Ovary (tissue), 3 donors: ENCODE results near the gene CCDC7.

ENCODE experiments used
- EP300 ChIP-seq: sonication (generic); formaldehyde crosslinking; IDR thresholded peaks from one replicate; pipeline ENCODE4 v1.6.1; 2017; ENCODE audit warnings: antibody characterized with exemption
- TF ChIP-seq, protein P1 (sequence below), 3 donors: fragments of 450-650 bp in 2 of 3; fragments of 200-600 bp in 1 of 3; IDR thresholded peaks; one replicate each; pipeline versions ENCODE4 v1.5.1 to v1.8.0; 2016 to 2022; ENCODE audit warnings: antibody characterized with exemption in 3 of 3, mild to moderate bottlenecking in 1 of 3
- donor health status: DM: no; HTN: no; CAD: no.

DNA sequence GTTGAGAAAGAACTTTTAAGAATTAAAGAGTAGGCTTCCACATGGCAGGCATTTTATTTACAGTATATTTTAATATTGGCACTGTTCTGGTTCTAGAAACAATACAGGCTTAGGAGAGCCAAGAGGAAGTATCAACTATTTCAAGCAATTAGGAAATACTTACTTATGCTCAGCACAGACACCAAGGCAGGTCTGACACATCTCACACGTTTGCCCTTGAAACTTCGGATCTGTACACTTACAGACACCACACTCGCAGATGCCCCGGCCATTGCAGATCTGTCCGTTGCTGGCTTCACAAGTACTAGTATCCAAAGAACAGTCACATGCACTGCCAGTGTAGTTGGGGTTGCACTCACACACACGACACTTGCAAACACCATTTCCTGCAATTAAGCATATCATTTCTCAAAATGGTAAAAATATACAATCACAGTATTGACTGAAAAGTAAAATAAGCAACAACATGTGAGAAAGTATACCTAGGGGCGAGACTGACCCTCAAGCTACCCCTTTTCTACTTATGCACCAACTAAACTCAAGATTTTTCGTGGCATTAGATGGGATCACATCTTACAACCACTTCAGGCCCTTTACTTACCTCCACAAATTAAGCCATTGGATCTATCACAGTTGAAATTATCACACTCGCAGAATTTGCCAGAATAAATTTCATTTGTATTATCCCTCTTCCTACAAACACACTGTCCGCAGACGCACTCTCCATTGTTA is 465.5 kb downstream of the CCDC7 start:
- TF ChIP-seq, protein P1, sequence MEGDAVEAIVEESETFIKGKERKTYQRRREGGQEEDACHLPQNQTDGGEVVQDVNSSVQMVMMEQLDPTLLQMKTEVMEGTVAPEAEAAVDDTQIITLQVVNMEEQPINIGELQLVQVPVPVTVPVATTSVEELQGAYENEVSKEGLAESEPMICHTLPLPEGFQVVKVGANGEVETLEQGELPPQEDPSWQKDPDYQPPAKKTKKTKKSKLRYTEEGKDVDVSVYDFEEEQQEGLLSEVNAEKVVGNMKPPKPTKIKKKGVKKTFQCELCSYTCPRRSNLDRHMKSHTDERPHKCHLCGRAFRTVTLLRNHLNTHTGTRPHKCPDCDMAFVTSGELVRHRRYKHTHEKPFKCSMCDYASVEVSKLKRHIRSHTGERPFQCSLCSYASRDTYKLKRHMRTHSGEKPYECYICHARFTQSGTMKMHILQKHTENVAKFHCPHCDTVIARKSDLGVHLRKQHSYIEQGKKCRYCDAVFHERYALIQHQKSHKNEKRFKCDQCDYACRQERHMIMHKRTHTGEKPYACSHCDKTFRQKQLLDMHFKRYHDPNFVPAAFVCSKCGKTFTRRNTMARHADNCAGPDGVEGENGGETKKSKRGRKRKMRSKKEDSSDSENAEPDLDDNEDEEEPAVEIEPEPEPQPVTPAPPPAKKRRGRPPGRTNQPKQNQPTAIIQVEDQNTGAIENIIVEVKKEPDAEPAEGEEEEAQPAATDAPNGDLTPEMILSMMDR (IDR thresholded peaks at IDR 0.05): no peak
- no peak for TF ChIP-seq EP300
